DOHH2 (cell line): ENCODE results near the gene PLCD1.

Source experiments
- CTCF ChIP-seq: fragments of 200-600 bp; sonication (generic); IDR thresholded peaks from one replicate; pipeline ENCODE4 v1.5.1; 2014; ENCODE audit warnings: antibody characterized with exemption, mild to moderate bottlenecking, low read depth, low read length; ENCODE audit not compliant: poor library complexity, severe bottlenecking
- EZH2phosphoT487 ChIP-seq: fragments of 200-600 bp; sonication (generic); IDR thresholded peaks from 2 replicates; pipeline ENCODE4 v1.6.1; 2017; ENCODE audit warnings: borderline replicate concordance, mild to moderate bottlenecking, antibody characterized with exemption, low read length, moderate library complexity, mixed read lengths

DNA sequence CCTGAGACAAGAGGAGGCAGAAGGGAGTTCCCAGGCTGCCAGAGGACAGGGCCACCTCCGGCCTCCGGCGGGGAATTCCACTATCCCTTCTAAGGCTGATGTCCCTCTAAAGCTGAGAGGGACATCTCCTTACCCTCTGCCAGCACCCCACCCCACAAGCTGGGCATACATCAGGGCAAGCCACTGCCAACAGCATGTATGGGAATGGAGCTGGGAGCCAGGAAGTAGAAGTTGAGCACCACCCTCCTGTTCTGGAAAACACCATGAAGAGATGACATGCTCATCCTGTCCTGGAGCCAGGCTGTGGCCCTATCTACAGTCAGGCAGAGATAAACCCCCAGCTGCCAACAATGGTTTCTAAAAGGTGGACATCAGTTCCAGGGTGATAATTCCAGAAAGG, 7.1 kb downstream of the PLCD1 start:
- no peak for TF ChIP-seq CTCF
- no peak for TF ChIP-seq EZH2phosphoT487
